Spleen (tissue), 7 donors: ENCODE data around the gene HINT1.

Experiments used
- CTCF ChIP-seq, 11 experiments: fragments of 200-600 bp in 7 of 11; fragments of 450-650 bp in 4 of 11; sonication (generic) in 4 of 11; IDR thresholded peaks in 8 of 11; conservative IDR thresholded peaks in 3 of 11; 1 replicate in 7 of 11; 2 replicates in 4 of 11; pipeline versions ENCODE4 v1.4.0 to v1.8.0; 2016 to 2021; ENCODE audit warnings: antibody characterized with exemption in 11 of 11, inconsistent platforms in 4 of 11, mild to moderate bottlenecking in 1 of 11
- POLR2AphosphoS5 ChIP-seq, 3 donors: sonication (generic); formaldehyde crosslinking; IDR thresholded peaks; one replicate each; pipeline ENCODE4 v1.5.1; 2017; ENCODE audit warnings: antibody characterized with exemption in 3 of 3
- donor health status: DM: no; HTN: no; CAD: no; lungs with moderate emphysema.
- donor health status: DM: no; HTN: no; CAD: no.
- donor health status: DM: no; HTN: no; CAD: no.

GRCh38 chr5:131167615-131168014 lies 2.6 kb upstream of the HINT1 start:
- no peak for TF ChIP-seq POLR2AphosphoS5 (IDR thresholded peaks at IDR 0.05)
- no peak for TF ChIP-seq CTCF (IDR thresholded peaks at IDR 0.05 in 8 of 11, conservative IDR thresholded peaks at IDR 0.05 in 3 of 11)
